HepG2 (cell line): ENCODE data around the gene NRN1L. TPM values are rescaled to one million over a fixed set of nuclear protein-coding genes. Genes with fewer than 3 reads are reported as not detected.
A peak's percentile ranks its signal among the peaks of the same experiment; 100 is the strongest.

Source experiments
- ATAC-seq: fragments of 200-7000 bp; cut with Tn5 transposase; 3 replicates; pipeline ENCODE4 v1.9.1; 2020; ENCODE audit warnings: mild to moderate bottlenecking, moderate library complexity
- BruUV-seq: library from RNA; stranded (reverse); fragments of 400-500 nt; replicated peaks from 2 replicates; lab custom pipeline; 2021; lab: Mats Ljungman, UMichigan
- CTCF ChIA-PET: fragments of 300-600 bp; formaldehyde crosslinking; extraction: SDS; loops from one replicate; lab custom pipeline; 2021; ENCODE audit warnings: low total read pairs, inconsistent platforms, low intra/inter-chr PET ratio; lab: Yijun Ruan, JAX
- POLR2A ChIA-PET: fragments of 350-600 bp; sonication (Branson Sonifier 250); formaldehyde crosslinking; loops from one replicate; lab custom pipeline; 2020; ENCODE audit warnings: antibody characterized with exemption, inconsistent platforms; lab: Yijun Ruan, JAX
- DNase-seq: peaks from one replicate; pipeline ENCODE4 v3.0.0-alpha.2; 2015; ENCODE audit warnings: low spot score
- FAIRE-seq: peaks from 3 replicates; lab custom pipeline; 2011; peaks lifted over from hg19 to GRCh38; lab: Jason Lieb, UNC
- H2AFZ ChIP-seq: one replicate; pipeline ENCODE4 v1.6.1; 2011; ENCODE audit warnings: low read length, inconsistent platforms
- H3K27ac ChIP-seq: fragments of 300-600 bp; 3 replicates; pipeline ENCODE4 v1.8.0; 2011; ENCODE audit warnings: mixed run types, mild to moderate bottlenecking, mixed read lengths, low read length, inconsistent platforms; ENCODE audit not compliant: insufficient read depth; ENCODE audit errors: extremely low read length
- H3K27me3 ChIP-seq, 2 experiments: fragments of 200-600 bp in 1 of 2; 2 replicates in 1 of 2; 3 replicates in 1 of 2; pipeline versions ENCODE4 v1.6.0 to v1.8.0; 2011; ENCODE audit warnings: low read length in 2 of 2, mild to moderate bottlenecking in 2 of 2, moderate library complexity in 2 of 2, inconsistent platforms in 1 of 2; ENCODE audit not compliant: insufficient read depth in 2 of 2, control insufficient read depth in 1 of 2
- H3K36me3 ChIP-seq, 2 experiments: fragments of 200-600 bp in 1 of 2; replicated peaks in 1 of 2; 2 replicates in 1 of 2; 3 replicates in 1 of 2; pipeline versions ENCODE4 v1.5.1 to v1.8.0; 2011; ENCODE audit warnings: low read length in 2 of 2, inconsistent platforms in 1 of 2; ENCODE audit not compliant: insufficient read depth in 2 of 2, control insufficient read depth in 1 of 2
- H3K4me1 ChIP-seq: 2 replicates; pipeline ENCODE4 v1.5.1; 2012; ENCODE audit warnings: low read length, inconsistent platforms; ENCODE audit not compliant: insufficient read depth
- H3K4me2 ChIP-seq: 2 replicates; pipeline ENCODE4 v1.6.0; 2011; ENCODE audit warnings: low read depth, low read length, inconsistent platforms
- H3K4me3 ChIP-seq, 3 experiments: fragments of 200-600 bp in 1 of 3; sonication (generic), shearing (Covaris generic) in 1 of 3; replicated peaks in 1 of 3; 2 replicates each; pipeline ENCODE4 v1.5.1; 2011 to 2016; ENCODE audit warnings: low read length in 3 of 3, inconsistent platforms in 2 of 3, low read depth in 2 of 3, mild to moderate bottlenecking in 2 of 3, control low read depth in 1 of 3, mixed read lengths in 1 of 3; ENCODE audit not compliant: insufficient read depth in 1 of 3
- H3K79me2 ChIP-seq: one replicate; pipeline ENCODE4 v1.6.1; 2011; ENCODE audit warnings: low read length, inconsistent platforms; ENCODE audit not compliant: insufficient read depth
- H3K9ac ChIP-seq: 2 replicates; pipeline ENCODE4 v1.6.0; 2011; ENCODE audit warnings: mild to moderate bottlenecking, low read depth, low read length, inconsistent platforms; ENCODE audit not compliant: insufficient read depth
- H3K9me3 ChIP-seq: 2 replicates; pipeline ENCODE4 v1.5.1; 2012; ENCODE audit warnings: mild to moderate bottlenecking, low read length
- H4K20me1 ChIP-seq: 2 replicates; pipeline ENCODE4 v1.6.0; 2011; ENCODE audit warnings: inconsistent platforms, mild to moderate bottlenecking, low read length, moderate library complexity; ENCODE audit not compliant: insufficient read depth
- ATM ChIP-seq: fragments of 450-650 bp; IDR thresholded peaks from 2 replicates; pipeline ENCODE4 v1.7.1; 2017; ENCODE audit warnings: mild to moderate bottlenecking, borderline replicate concordance
- DMTF1 ChIP-seq: sonication (generic); formaldehyde crosslinking; IDR thresholded peaks from 2 replicates; pipeline ENCODE4 v1.4.0; 2020; ENCODE audit warnings: mild to moderate bottlenecking, missing genetic modification reagents
- ELF1 ChIP-seq: sonication (generic); formaldehyde crosslinking; IDR thresholded peaks from 2 replicates; pipeline ENCODE4 v1.4.0; 2020; ENCODE audit warnings: missing genetic modification reagents
- KAT2B ChIP-seq: fragments of 150-350 bp; IDR thresholded peaks from 2 replicates; pipeline ENCODE4 v1.6.1; 2014; ENCODE audit warnings: low read depth, low read length, borderline replicate concordance
- PHF8 ChIP-seq: sonication (generic); formaldehyde crosslinking; IDR thresholded peaks from 2 replicates; pipeline ENCODE4 v1.5.0; 2020; ENCODE audit warnings: missing genetic modification reagents
- RAD21 ChIP-seq: fragments of 450-650 bp; formaldehyde crosslinking; IDR thresholded peaks from 2 replicates; pipeline ENCODE4 v1.5.0; 2020; ENCODE audit warnings: mild to moderate bottlenecking
- RBM22 ChIP-seq: fragments of 200-400 bp; formaldehyde crosslinking; optimal IDR thresholded peaks from 2 replicates; pipeline ENCODE3; 2017; ENCODE audit warnings: mild to moderate bottlenecking, low read length, moderate library complexity
- REXO4 ChIP-seq: sonication (generic); formaldehyde crosslinking; IDR thresholded peaks from 2 replicates; pipeline ENCODE4 v1.8.0; 2022; ENCODE audit warnings: missing genetic modification reagents, mild to moderate bottlenecking, borderline replicate concordance
- YEATS2 ChIP-seq: sonication (generic); formaldehyde crosslinking; IDR thresholded peaks from 2 replicates; pipeline ENCODE4 v1.4.0; 2020; ENCODE audit warnings: missing genetic modification reagents, borderline replicate concordance
- ZFX ChIP-seq: sonication (generic); formaldehyde crosslinking; IDR thresholded peaks from 2 replicates; pipeline ENCODE4 v1.4.0; 2020; ENCODE audit warnings: mild to moderate bottlenecking, low read depth, missing genetic modification reagents, moderate library complexity
- ZNF572 ChIP-seq: sonication (generic); formaldehyde crosslinking; IDR thresholded peaks from 2 replicates; pipeline ENCODE4 v1.5.1; 2020; ENCODE audit warnings: mild to moderate bottlenecking, missing genetic modification reagents
- ZNF580 ChIP-seq: IDR thresholded peaks from 2 replicates; pipeline ENCODE4 v1.6.1; 2016; ENCODE audit warnings: low read depth, borderline replicate concordance
- ZNF619 ChIP-seq: sonication (generic); formaldehyde crosslinking; IDR thresholded peaks from 2 replicates; pipeline ENCODE4 v1.4.0; 2020; ENCODE audit warnings: mild to moderate bottlenecking, missing genetic modification reagents
- ZNF687 ChIP-seq: sonication (generic); formaldehyde crosslinking; IDR thresholded peaks from 2 replicates; pipeline ENCODE4 v1.5.1; 2020; ENCODE audit warnings: mild to moderate bottlenecking, missing genetic modification reagents, moderate library complexity
- ZNF703 ChIP-seq: sonication (generic); formaldehyde crosslinking; IDR thresholded peaks from 2 replicates; pipeline ENCODE4 v1.5.1; 2020; ENCODE audit warnings: missing genetic modification reagents, mild to moderate bottlenecking, moderate library complexity, borderline replicate concordance
- ZNF790 ChIP-seq: sonication (generic); formaldehyde crosslinking; IDR thresholded peaks from 2 replicates; pipeline ENCODE4 v1.8.0; 2022; ENCODE audit warnings: missing genetic modification reagents, mild to moderate bottlenecking, borderline replicate concordance
- WGBS: methylation state at CpG from one replicate; pipeline ENCODE4 v1.1.6; 2017; ENCODE audit warnings: low lambda C conversion rate; 5-methylcytosine and 5-hydroxymethylcytosine counted together
- in situ Hi-C: cut with HindIII; loops from 2 replicates; pipeline ENCODE4 v1.10.0; 2017; ENCODE audit warnings: low pct_unique_long_range_greater_than_20kb; ENCODE audit not compliant: extremely low pct_ligation_motif_present
- intact Hi-C: fragments of 100-400 bp; cut with micrococcal nuclease; formaldehyde crosslinking; loops from one replicate; pipeline ENCODE4 v1.10.0; 2022; ENCODE audit not compliant: unreplicated experiment
- polyA plus RNA-seq, 8 experiments: library from polyadenylated mRNA; depleted of rRNA in 3 of 8; stranded (reverse) in 7 of 8; unstranded in 1 of 8; fragments of >200 nt; fragmentation: Illumina TruSeq in 4 of 8; extraction: Trizol in 4 of 8; gene quantifications; 2 replicates each; pipeline versions ENCODE4 v1.2.1 to v1.2.3, GENCODE V29; 2011 to 2016; ENCODE audit warnings: low read depth in 4 of 8, missing spikeins in 1 of 8, mixed read lengths in 1 of 8; ENCODE audit not compliant: insufficient read depth in 1 of 8
- total RNA-seq, 5 experiments: library from RNA; depleted of rRNA; stranded (reverse); fragments of >200 nt; fragmentation: Illumina TruSeq; extraction: Trizol; gene quantifications; 2 replicates each; pipeline ENCODE4 v1.2.3, GENCODE V29; 2016; ENCODE audit warnings: low read depth in 1 of 5

Gene NRN1L
- total and polyA plus RNA-seq, 2 of the 13 experiments (the other 11 are each of a cell fraction or from before 2014, with no cell fraction given): 0.53 to 1.2 TPM

- CTCF ChIA-PET: no interaction called here
- POLR2A ChIA-PET: interaction anchor here (1.1 kb wide), 1 partner anchor 181 kb away, joined by 3 read pairs; no protein-coding TSS in a partner anchor
- TF ChIP-seq ZFX (CRISPR knock-in tag) (peak; percentile 45; the same call in 1 of the 2 replicates), ZNF703 (no peak), RAD21 (CRISPR knock-in tag) (0 out of 2 replicates have a peak, but pooled peaks have one; percentile 9), DMTF1 (no peak), ZNF790 (CRISPR knock-in tag) (no peak), PHF8 (CRISPR knock-in tag) (no peak), YEATS2 (no peak), ZNF687 (CRISPR knock-in tag) (peak; percentile 52), ZNF619 (CRISPR knock-in tag) (0 out of 2 replicates have a peak, but pooled peaks have one; percentile 20), RBM22 (peak; percentile 25), ATM (no peak), ZNF580 (CRISPR knock-in tag) (no peak), ZNF572 (CRISPR knock-in tag) (peak; percentile 6; the same call in 1 of the 2 replicates), ELF1 (CRISPR knock-in tag) (no peak), REXO4 (CRISPR knock-in tag) (no peak), KAT2B (no peak)
These were observed 22.9 kb downstream of the NRN1L start for GRCh38 chr16:67907397-67908180.

More at GRCh38 chr16:67907397-67908180, 22.9 kb downstream of the NRN1L start:
- intact Hi-C loops: no loop called here
- peak; percentile 71 for FAIRE-seq
- Histone ChIP-seq H3K9me3 (no peaks in the 10 kb centered on the region), H3K27me3 (no peaks in the 10 kb centered on the region), H3K4me3 (no peak overlapping the region), H3K9ac (peak overlapping the region; percentile 15; the same call in 1 of the 2 replicates), H3K4me2 (no peak overlapping the region), H3K4me1 (peaks cover 15% of the 10 kb centered on the region), H3K36me3 (peaks cover 11 to 37% of the 10 kb centered on the region in 2 experiments), H2AFZ (no peak overlapping the region), H3K79me2 (no peaks in the 10 kb centered on the region), H3K27ac (peak overlapping the region; percentile 20), H4K20me1 (peaks cover under 1% of the 10 kb centered on the region; the same call in 1 of the 2 replicates)
- peak; percentile 48 for DNase-seq
- no TSS peak for BruUV-seq
- WGBS: 67% methylated on average over 11 of the region's 11 CpGs
- peak; percentile 83 for ATAC-seq
- in situ Hi-C loops: no loop called here
